GM21529 (cell line): ENCODE results near the gene CEMIP.

Source experiments
- ATAC-seq: cut with Tn5 transposase; IDR thresholded peaks from one replicate; pipeline ENCODE4 v1.9.1; 2021; ENCODE audit not compliant: unreplicated experiment

Gene CEMIP

GRCh38 chr15:80924278-80924677, 145.1 kb downstream of the CEMIP start:
- no peak for ATAC-seq

- ATAC-seq: no peak
These were observed 146.5 kb downstream of the CEMIP start for GRCh38 chr15:80925597-80926059.

GRCh38 chr15:80926126-80926525, 147.0 kb downstream of the CEMIP start:
- no peak for ATAC-seq

- ATAC-seq: no peak
These were observed 150.1 kb downstream of the CEMIP start for GRCh38 chr15:80929225-80929624.

- ATAC-seq: no peak
These were observed 150.5 kb downstream of the CEMIP start for GRCh38 chr15:80929689-80930088.

- ATAC-seq: no peak
These were observed 152.0 kb downstream of the CEMIP start for GRCh38 chr15:80931191-80931590.

- ATAC-seq: no peak
These were observed 152.7 kb downstream of the CEMIP start for GRCh38 chr15:80931721-80932512.

- no peak for ATAC-seq
These were observed 153.3 kb downstream of the CEMIP start for GRCh38 chr15:80932513-80932815.

- ATAC-seq: no peak
These were observed 153.8 kb downstream of the CEMIP start for GRCh38 chr15:80932989-80933388.

- ATAC-seq: no peak
These were observed 155.6 kb downstream of the CEMIP start for GRCh38 chr15:80934761-80935221.

- ATAC-seq: no peak
These were observed 157.3 kb downstream of the CEMIP start for GRCh38 chr15:80936288-80937078.

- ATAC-seq: no peak
These were observed 158.5 kb downstream of the CEMIP start for GRCh38 chr15:80937718-80938117.

GRCh38 chr15:80939216-80939615, 160.0 kb downstream of the CEMIP start:
- no peak for ATAC-seq

- ATAC-seq: no peak
These were observed 161.2 kb downstream of the CEMIP start for GRCh38 chr15:80940331-80940730.

GRCh38 chr15:80940851-80941250, 161.7 kb downstream of the CEMIP start:
- ATAC-seq: no peak

- ATAC-seq: no peak
These were observed 163.1 kb downstream of the CEMIP start for GRCh38 chr15:80942266-80942665.

- no peak for ATAC-seq
These were observed 163.8 kb downstream of the CEMIP start for GRCh38 chr15:80942746-80943565.

- ATAC-seq: no peak
These were observed 165.6 kb downstream of the CEMIP start for GRCh38 chr15:80944818-80945217.

- ATAC-seq: no peak
These were observed 166.4 kb downstream of the CEMIP start for GRCh38 chr15:80945605-80946004.

GRCh38 chr15:80946576-80946975, 167.4 kb downstream of the CEMIP start:
- ATAC-seq: no peak

- no peak for ATAC-seq
These were observed 169.6 kb downstream of the CEMIP start for GRCh38 chr15:80948651-80949292.
